Hematopoietic multipotent progenitor cell (in vitro differentiated cells): ENCODE data around the gene DENND4C. TPM values are rescaled to one million over a fixed set of nuclear protein-coding genes. Genes with fewer than 3 reads are reported as not detected.
A peak's percentile ranks its signal among the peaks of the same experiment; 100 is the strongest.
"Not testable (repeated sequence)": the region's sequence is repeated elsewhere in the genome, so short reads cannot be mapped to it uniquely, and the experiment has no call there.

Source experiments
- DNase-seq, 3 donors: peaks; one replicate each; pipeline ENCODE4 v3.0.0-alpha.2; 2011 to 2015; ENCODE audit warnings: low read depth in 2 of 3, low spot score in 2 of 3
- total RNA-seq: library from RNA; depleted of rRNA; stranded (reverse); fragments of >200 nt; gene quantifications from one replicate; pipeline ENCODE4 v1.2.3, GENCODE V29; 2012

The DENND4C gene
- total RNA-seq, 1 donor: 41.7 TPM

GRCh38 chr9:19369107-19369506 is 138.6 kb downstream of the DENND4C start:
- no peak for DNase-seq

GRCh38 chr9:19371942-19372341 is 141.4 kb downstream of the DENND4C start:
- DNase-seq: no peak

GRCh38 chr9:19372567-19372966 is 142.1 kb downstream of the DENND4C start:
- no peak for DNase-seq

GRCh38 chr9:19373527-19373926 is 143.0 kb downstream of the DENND4C start:
- DNase-seq: no peak

- DNase-seq: no peak
Measured at GRCh38 chr9:19375538-19375937, 145.0 kb downstream of the DENND4C start.

GRCh38 chr9:19376931-19377330 is 146.4 kb downstream of the DENND4C start:
- no peak for DNase-seq

GRCh38 chr9:19378164-19378563 is 147.7 kb downstream of the DENND4C start:
- no peak for DNase-seq

- no peak for DNase-seq
Measured at GRCh38 chr9:19378647-19379046, 148.2 kb downstream of the DENND4C start.

- no peak for DNase-seq
Measured at GRCh38 chr9:19379283-19379682, 148.8 kb downstream of the DENND4C start.

- DNase-seq: peak in 1 of 3 donors; percentile 50
Measured at GRCh38 chr9:19379697-19380046, 149.2 kb downstream of the DENND4C start.

- no peak for DNase-seq
Measured at GRCh38 chr9:19380826-19381075, 150.3 kb downstream of the DENND4C start.

- no peak for DNase-seq
Measured at GRCh38 chr9:19381656-19382055, 151.2 kb downstream of the DENND4C start.

GRCh38 chr9:19385212-19385611 is 154.7 kb downstream of the DENND4C start:
- DNase-seq: not testable (repeated sequence)

GRCh38 chr9:19385786-19386501 is 155.5 kb downstream of the DENND4C start:
- DNase-seq: no peak

GRCh38 chr9:19386502-19387044 is 156.1 kb downstream of the DENND4C start:
- DNase-seq: no peak

GRCh38 chr9:19387317-19387716 is 156.8 kb downstream of the DENND4C start:
- no peak for DNase-seq

GRCh38 chr9:19389539-19389938 is 159.0 kb downstream of the DENND4C start:
- not testable (repeated sequence) for DNase-seq

GRCh38 chr9:19397845-19398244 is 167.4 kb downstream of the DENND4C start:
- DNase-seq: no peak

GRCh38 chr9:19403231-19403630 is 172.7 kb downstream of the DENND4C start:
- DNase-seq: not testable (repeated sequence)

- DNase-seq: no peak
Measured at GRCh38 chr9:19404283-19405075, 174.0 kb downstream of the DENND4C start.

GRCh38 chr9:19405771-19406170 is 175.3 kb downstream of the DENND4C start:
- no peak for DNase-seq

- no peak for DNase-seq
Measured at GRCh38 chr9:19408316-19408692, 177.8 kb downstream of the DENND4C start.
